Measurements from ENCODE around the gene CAPN15.

GRCh38 chr16:502179-502943 lies 25.2 kb upstream of the CAPN15 start:
- TF ChIP-seq, protein P1, sequence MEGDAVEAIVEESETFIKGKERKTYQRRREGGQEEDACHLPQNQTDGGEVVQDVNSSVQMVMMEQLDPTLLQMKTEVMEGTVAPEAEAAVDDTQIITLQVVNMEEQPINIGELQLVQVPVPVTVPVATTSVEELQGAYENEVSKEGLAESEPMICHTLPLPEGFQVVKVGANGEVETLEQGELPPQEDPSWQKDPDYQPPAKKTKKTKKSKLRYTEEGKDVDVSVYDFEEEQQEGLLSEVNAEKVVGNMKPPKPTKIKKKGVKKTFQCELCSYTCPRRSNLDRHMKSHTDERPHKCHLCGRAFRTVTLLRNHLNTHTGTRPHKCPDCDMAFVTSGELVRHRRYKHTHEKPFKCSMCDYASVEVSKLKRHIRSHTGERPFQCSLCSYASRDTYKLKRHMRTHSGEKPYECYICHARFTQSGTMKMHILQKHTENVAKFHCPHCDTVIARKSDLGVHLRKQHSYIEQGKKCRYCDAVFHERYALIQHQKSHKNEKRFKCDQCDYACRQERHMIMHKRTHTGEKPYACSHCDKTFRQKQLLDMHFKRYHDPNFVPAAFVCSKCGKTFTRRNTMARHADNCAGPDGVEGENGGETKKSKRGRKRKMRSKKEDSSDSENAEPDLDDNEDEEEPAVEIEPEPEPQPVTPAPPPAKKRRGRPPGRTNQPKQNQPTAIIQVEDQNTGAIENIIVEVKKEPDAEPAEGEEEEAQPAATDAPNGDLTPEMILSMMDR (conservative IDR thresholded peaks at IDR 0.05 in 1 of 2, IDR thresholded peaks at IDR 0.05 in 1 of 2; ENCODE audit: extremely low read depth in 1 of 2, insufficient read depth in 1 of 2, low read depth in 1 of 2, low read length in 2 of 2), result no peak
- no peak for TF ChIP-seq EZH2 (IDR thresholded peaks at IDR 0.05; ENCODE audit: borderline replicate concordance, low read length)
